HG03460 (cell line): ENCODE measurements around the gene DCTN2.
"Not testable (repeated sequence)": the region's sequence is repeated elsewhere in the genome, so short reads cannot be mapped to it uniquely, and the experiment has no call there.

Experiments used
- ATAC-seq: cut with Tn5 transposase; IDR thresholded peaks from one replicate; pipeline ENCODE4 v1.9.1; 2021; ENCODE audit not compliant: unreplicated experiment

The DCTN2 gene

GRCh38 chr12:57577981-57578758, 31.2 kb upstream of the DCTN2 start:
- no peak for ATAC-seq

GRCh38 chr12:57576613-57577160, 29.7 kb upstream of the DCTN2 start:
- ATAC-seq = no peak

GRCh38 chr12:57575771-57576612, 29.0 kb upstream of the DCTN2 start:
- no peak for ATAC-seq

GRCh38 chr12:57574795-57575194, 27.8 kb upstream of the DCTN2 start:
- no peak for ATAC-seq

- ATAC-seq = no peak
These were observed 25.2 kb upstream of the DCTN2 start for GRCh38 chr12:57571926-57572762.

GRCh38 chr12:57570438-57570837, 23.4 kb upstream of the DCTN2 start:
- not testable (repeated sequence) for ATAC-seq

GRCh38 chr12:57569858-57570257, 22.9 kb upstream of the DCTN2 start:
- ATAC-seq = no peak

- ATAC-seq = no peak
These were observed 21.8 kb upstream of the DCTN2 start for GRCh38 chr12:57568838-57569237.

GRCh38 chr12:57564178-57564740, 17.3 kb upstream of the DCTN2 start:
- no peak for ATAC-seq

- ATAC-seq = no peak
These were observed 16.4 kb upstream of the DCTN2 start for GRCh38 chr12:57563358-57563757.

- ATAC-seq = not testable (repeated sequence)
These were observed 14.1 kb upstream of the DCTN2 start for GRCh38 chr12:57561117-57561516.

GRCh38 chr12:57560516-57560915, 13.5 kb upstream of the DCTN2 start:
- ATAC-seq = no peak

GRCh38 chr12:57558864-57559263, 11.9 kb upstream of the DCTN2 start:
- no peak for ATAC-seq

GRCh38 chr12:57554897-57555296, 7.9 kb upstream of the DCTN2 start:
- ATAC-seq = no peak

GRCh38 chr12:57554453-57554852, 7.5 kb upstream of the DCTN2 start:
- ATAC-seq = no peak

GRCh38 chr12:57553343-57554202, 6.6 kb upstream of the DCTN2 start:
- ATAC-seq = no peak

GRCh38 chr12:57552835-57553313, 5.9 kb upstream of the DCTN2 start:
- ATAC-seq = no peak

GRCh38 chr12:57552306-57552651, 5.3 kb upstream of the DCTN2 start:
- ATAC-seq = no peak

GRCh38 chr12:57551637-57552305, 4.8 kb upstream of the DCTN2 start:
- no peak for ATAC-seq
